Thyroid gland (tissue), 4 donors: ENCODE results near the gene CHRNE. TPM values are rescaled to one million over a fixed set of nuclear protein-coding genes. Genes with fewer than 3 reads are reported as not detected.
A peak's percentile ranks its signal among the peaks of the same experiment; 100 is the strongest.
"Not testable (repeated sequence)": the region's sequence is repeated elsewhere in the genome, so short reads cannot be mapped to it uniquely, and the experiment has no call there.

Experiments used
- DNase-seq, 2 donors: peaks; one replicate each; pipeline ENCODE4 v3.0.0-alpha.2; 2019
- H3K27ac ChIP-seq, 3 donors: fragments of 200-600 bp; sonication (generic); 1 replicate in 2 of 3; 2 replicates in 1 of 3; pipeline ENCODE4 v1.5.1; 2016 to 2019; ENCODE audit warnings: mild to moderate bottlenecking in 1 of 3, moderate library complexity in 1 of 3
- H3K27me3 ChIP-seq: fragments of 200-600 bp; sonication (generic); one replicate; pipeline ENCODE4 v1.5.1; 2019
- H3K36me3 ChIP-seq, 2 donors: fragments of 200-600 bp; sonication (generic); one replicate each; pipeline ENCODE4 v1.5.1; 2016 to 2019
- H3K4me1 ChIP-seq, 2 donors: fragments of 200-600 bp; sonication (generic); one replicate each; pipeline ENCODE4 v1.5.1; 2017 to 2019
- H3K4me3 ChIP-seq, 3 donors: fragments of 200-600 bp; sonication (generic); replicated peaks in 1 of 3; 1 replicate in 2 of 3; 2 replicates in 1 of 3; pipeline ENCODE4 v1.5.1; 2016; ENCODE audit warnings: mild to moderate bottlenecking in 1 of 3
- H3K9me3 ChIP-seq: fragments of 200-600 bp; sonication (generic); one replicate; pipeline ENCODE4 v1.5.1; 2017
- CTCF ChIP-seq, 6 experiments: fragments of 200-600 bp in 3 of 6; fragments of 450-650 bp in 3 of 6; sonication (generic) in 3 of 6; IDR thresholded peaks; one replicate each; pipeline ENCODE4 v1.5.1; 2016 to 2019; ENCODE audit warnings: antibody characterized with exemption in 6 of 6, mild to moderate bottlenecking in 2 of 6, inconsistent platforms in 1 of 6, moderate library complexity in 1 of 6
- POLR2A ChIP-seq, 2 donors: fragments of 450-650 bp; IDR thresholded peaks; one replicate each; pipeline ENCODE4 v1.6.1; 2017; ENCODE audit warnings: antibody characterized with exemption in 2 of 2, mild to moderate bottlenecking in 2 of 2, moderate library complexity in 1 of 2
- WGBS, 2 donors: methylation state at CpG; one replicate each; pipeline ENCODE4 v1.1.5; 2017; 5-methylcytosine and 5-hydroxymethylcytosine counted together
- intact Hi-C: fragments of 100-400 bp; cut with DNase I; formaldehyde crosslinking; loops from one replicate; pipeline ENCODE4 v1.15.1; 2023
- total RNA-seq, 4 donors: library from RNA; depleted of rRNA; stranded (reverse); fragments of >200 nt; gene quantifications; one replicate each; pipeline ENCODE4 v1.2.3, GENCODE V29; 2016

Gene CHRNE
- total RNA-seq, 4 donors from 2014 or later, result 0.29 to 0.83 (median 0.49) TPM

- peaks cover 3 to 10% of the 10 kb centered on the region in 2 donors for H3K4me1 ChIP-seq
- intact Hi-C loops, result loop anchor here (5.0 kb wide), 1 partner anchor 153 kb away; no protein-coding TSS in a partner anchor
- TF ChIP-seq CTCF (IDR thresholded peaks at IDR 0.05) (peak; percentile 59 to 93 (median 88)), POLR2A (IDR thresholded peaks at IDR 0.05) (no peak)
- peak; percentile 84 to 92 for DNase-seq
- H3K4me3 ChIP-seq, result no peak overlapping the region
- no peaks in the 10 kb centered on the region for H3K27me3 ChIP-seq
- no peaks in the 10 kb centered on the region for H3K36me3 ChIP-seq
- peak overlapping the region in 2 of 3 donors; percentile 22 to 67 for H3K27ac ChIP-seq
- 28 to 34% methylated on average over 14 to 19 of the region's 20 CpGs for WGBS, 2 donors
- H3K9me3 ChIP-seq, result no peaks in the 10 kb centered on the region
Measured at GRCh38 chr17:4908711-4909496, 6.0 kb upstream of the CHRNE start.

GRCh38 chr17:4908301-4908700, 5.4 kb upstream of the CHRNE start:
- WGBS, 2 donors, result 67 to 87% methylated on average over 2 to 6 of the region's 10 CpGs
- Histone ChIP-seq H3K9me3 (no peaks in the 10 kb centered on the region), H3K27ac (no peak overlapping the region), H3K36me3 (no peaks in the 10 kb centered on the region), H3K27me3 (no peaks in the 10 kb centered on the region), H3K4me3 (no peak overlapping the region), H3K4me1 (peaks cover 8 to 11% of the 10 kb centered on the region in 2 donors)
- DNase-seq, result no peak
- TF ChIP-seq CTCF (IDR thresholded peaks at IDR 0.05) (no peak), POLR2A (IDR thresholded peaks at IDR 0.05) (no peak)
- intact Hi-C loops, result loop anchor here (5.0 kb wide), 1 partner anchor 154 kb away; no protein-coding TSS in a partner anchor

- not testable (repeated sequence) for H3K36me3 ChIP-seq, H3K9me3 ChIP-seq, H3K27ac ChIP-seq, H3K27me3 ChIP-seq, H3K4me3 ChIP-seq, DNase-seq
- H3K4me1 ChIP-seq, result peaks cover 10 to 17% of the 10 kb centered on the region in 2 donors
- intact Hi-C loops, result loop anchor here (5.0 kb wide), 1 partner anchor 156 kb away; no protein-coding TSS in a partner anchor
Measured at GRCh38 chr17:4906642-4907041, 3.7 kb upstream of the CHRNE start.

GRCh38 chr17:4902540-4902939, 358 bp downstream of the CHRNE start:
- Histone ChIP-seq H3K36me3 (no peaks in the 10 kb centered on the region), H3K27ac (peak overlapping the region in 1 of 3 donors; percentile 56), H3K27me3 (peaks cover 8% of the 10 kb centered on the region), H3K9me3 (no peaks in the 10 kb centered on the region), H3K4me3 (no peak overlapping the region), H3K4me1 (peaks cover 12 to 30% of the 10 kb centered on the region in 2 donors)
- intact Hi-C loops, result no loop called here
- 72 to 75% methylated on average over 8 of the region's 8 CpGs for WGBS, 2 donors
- DNase-seq, result no peak
- no peak for TF ChIP-seq CTCF (IDR thresholded peaks at IDR 0.05)
- no peak for TF ChIP-seq POLR2A (IDR thresholded peaks at IDR 0.05)

GRCh38 chr17:4901648-4902344, 1.1 kb downstream of the CHRNE start:
- peaks cover 8% of the 10 kb centered on the region for H3K27me3 ChIP-seq
- H3K4me1 ChIP-seq, result peaks cover 12 to 30% of the 10 kb centered on the region in 2 donors
- H3K36me3 ChIP-seq, result no peaks in the 10 kb centered on the region
- 43 to 69% methylated on average over 27 to 37 of the region's 48 CpGs for WGBS, 2 donors
- H3K4me3 ChIP-seq, result no peak overlapping the region
- TF ChIP-seq CTCF (IDR thresholded peaks at IDR 0.05) (no peak), POLR2A (IDR thresholded peaks at IDR 0.05) (peak in 1 of 2 donors; percentile 31)
- peak in 1 of 2 donors; percentile 22 for DNase-seq
- intact Hi-C loops, result no loop called here
- no peaks in the 10 kb centered on the region for H3K9me3 ChIP-seq
- peak overlapping the region in 2 of 3 donors; percentile 14 to 56 for H3K27ac ChIP-seq
